SK-N-SH (cell line): Measurements from ENCODE around the gene ENSA.
"Not testable (repeated sequence)": the region's sequence is repeated elsewhere in the genome, so short reads cannot be mapped to it uniquely, and the experiment has no call there.

Source experiments
- EP300 ChIP-seq, 2 experiments: IDR thresholded peaks; 2 replicates each; pipeline versions ENCODE4 v1.4.0 to v1.6.1; 2012; ENCODE audit warnings: borderline replicate concordance in 1 of 2, low read depth in 1 of 2, low read length in 1 of 2
- EZH2phosphoT487 ChIP-seq: fragments of 200-600 bp; sonication (generic); IDR thresholded peaks from 2 replicates; pipeline ENCODE4 v1.6.1; 2017; ENCODE audit warnings: low read depth, mixed run types, mild to moderate bottlenecking, antibody characterized with exemption, moderate library complexity, borderline replicate concordance
- FOXJ3 ChIP-seq: sonication (generic); formaldehyde crosslinking; IDR thresholded peaks from 2 replicates; pipeline ENCODE4 v1.5.1; 2020; ENCODE audit warnings: mild to moderate bottlenecking, missing genetic modification reagents
- FOXM1 ChIP-seq: IDR thresholded peaks from 2 replicates; pipeline ENCODE4 v1.4.0; 2012; ENCODE audit warnings: low read depth, mild to moderate bottlenecking
- MEF2A ChIP-seq: IDR thresholded peaks from 2 replicates; pipeline ENCODE4 v1.4.0; 2012; ENCODE audit warnings: low read depth, borderline replicate concordance
- NFIC ChIP-seq: IDR thresholded peaks from 2 replicates; pipeline ENCODE4 v1.4.0; 2012; ENCODE audit warnings: borderline replicate concordance
- POLR2AphosphoS5 ChIP-seq: IDR thresholded peaks from 2 replicates; pipeline ENCODE4 v1.6.1; 2012; ENCODE audit warnings: low read depth, low read length
- RAD21 ChIP-seq: IDR thresholded peaks from 2 replicates; pipeline ENCODE4 v1.6.1; 2012; ENCODE audit warnings: mild to moderate bottlenecking, low read length
- RCOR1 ChIP-seq: fragments of 150-350 bp; IDR thresholded peaks from 2 replicates; pipeline ENCODE4 v1.6.1; 2017; ENCODE audit warnings: antibody characterized with exemption, low read length
- SIN3A ChIP-seq: IDR thresholded peaks from 2 replicates; pipeline ENCODE4 v1.6.1; 2012; ENCODE audit warnings: low read depth, mild to moderate bottlenecking, low read length, moderate library complexity, borderline replicate concordance
- YY1 ChIP-seq: IDR thresholded peaks from 2 replicates; pipeline ENCODE4 v1.4.0; 2012; ENCODE audit warnings: low read depth, mild to moderate bottlenecking
- TF ChIP-seq, protein P1 (sequence below): fragments of 200-600 bp; sonication (generic); IDR thresholded peaks from 2 replicates; pipeline ENCODE4 v1.6.1; 2017; ENCODE audit warnings: antibody characterized with exemption, mild to moderate bottlenecking, moderate library complexity
- TF ChIP-seq, protein P2 (sequence below): IDR thresholded peaks from 2 replicates; pipeline ENCODE4 v1.4.0; 2012; ENCODE audit warnings: low read depth, borderline replicate concordance
- TF ChIP-seq, protein P3 (sequence below): IDR thresholded peaks from 2 replicates; pipeline ENCODE4; 2012

DNA sequence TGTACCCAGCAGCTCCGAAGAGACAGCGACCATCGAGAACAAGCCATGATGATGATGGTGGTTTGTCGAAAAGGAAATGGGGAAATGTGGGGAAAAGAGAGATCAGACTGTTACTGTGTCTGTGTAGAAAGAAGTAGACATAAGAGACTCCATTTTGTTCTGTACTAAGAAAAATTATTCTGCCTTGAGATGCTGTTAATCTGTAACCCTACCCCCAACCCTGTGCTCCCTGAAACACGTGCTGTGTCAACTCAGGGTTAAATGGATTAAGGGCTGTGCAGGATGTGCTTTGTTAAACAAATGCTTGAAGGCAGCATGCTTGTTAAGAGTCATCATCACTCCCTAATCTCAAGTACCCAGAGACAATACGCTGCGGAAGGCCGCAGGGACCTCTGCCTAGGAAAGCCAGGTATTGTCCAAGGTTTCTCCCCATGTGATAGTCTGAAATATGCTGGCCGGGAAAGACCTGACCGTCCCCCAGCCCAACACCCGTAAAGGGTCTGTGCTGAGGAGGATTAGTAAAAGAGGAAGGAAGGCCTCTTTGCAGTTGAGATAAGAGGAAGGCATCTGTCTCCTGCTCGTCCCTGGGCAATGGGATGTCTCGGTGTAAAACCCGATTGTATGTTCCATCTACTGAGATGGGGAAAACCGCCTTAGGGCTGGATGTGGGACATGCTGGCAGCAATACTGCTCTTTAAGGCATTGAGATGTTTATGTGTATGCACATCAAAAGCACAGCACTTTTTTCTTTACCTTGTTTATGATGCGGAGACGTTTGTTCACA, 5.6 kb upstream of the ENSA start:
- not testable (repeated sequence) for TF ChIP-seq NFIC; YY1; RAD21; MEF2A; EZH2phosphoT487; FOXJ3 (CRISPR knock-in tag); RCOR1; EP300 (IDR thresholded peaks at IDR 0.05; ENCODE audit: borderline replicate concordance in 1 of 2, low read depth in 1 of 2, low read length in 1 of 2); POLR2AphosphoS5; SIN3A; FOXM1
- TF ChIP-seq, protein P1, sequence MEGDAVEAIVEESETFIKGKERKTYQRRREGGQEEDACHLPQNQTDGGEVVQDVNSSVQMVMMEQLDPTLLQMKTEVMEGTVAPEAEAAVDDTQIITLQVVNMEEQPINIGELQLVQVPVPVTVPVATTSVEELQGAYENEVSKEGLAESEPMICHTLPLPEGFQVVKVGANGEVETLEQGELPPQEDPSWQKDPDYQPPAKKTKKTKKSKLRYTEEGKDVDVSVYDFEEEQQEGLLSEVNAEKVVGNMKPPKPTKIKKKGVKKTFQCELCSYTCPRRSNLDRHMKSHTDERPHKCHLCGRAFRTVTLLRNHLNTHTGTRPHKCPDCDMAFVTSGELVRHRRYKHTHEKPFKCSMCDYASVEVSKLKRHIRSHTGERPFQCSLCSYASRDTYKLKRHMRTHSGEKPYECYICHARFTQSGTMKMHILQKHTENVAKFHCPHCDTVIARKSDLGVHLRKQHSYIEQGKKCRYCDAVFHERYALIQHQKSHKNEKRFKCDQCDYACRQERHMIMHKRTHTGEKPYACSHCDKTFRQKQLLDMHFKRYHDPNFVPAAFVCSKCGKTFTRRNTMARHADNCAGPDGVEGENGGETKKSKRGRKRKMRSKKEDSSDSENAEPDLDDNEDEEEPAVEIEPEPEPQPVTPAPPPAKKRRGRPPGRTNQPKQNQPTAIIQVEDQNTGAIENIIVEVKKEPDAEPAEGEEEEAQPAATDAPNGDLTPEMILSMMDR = not testable (repeated sequence)
- TF ChIP-seq, protein P2, sequence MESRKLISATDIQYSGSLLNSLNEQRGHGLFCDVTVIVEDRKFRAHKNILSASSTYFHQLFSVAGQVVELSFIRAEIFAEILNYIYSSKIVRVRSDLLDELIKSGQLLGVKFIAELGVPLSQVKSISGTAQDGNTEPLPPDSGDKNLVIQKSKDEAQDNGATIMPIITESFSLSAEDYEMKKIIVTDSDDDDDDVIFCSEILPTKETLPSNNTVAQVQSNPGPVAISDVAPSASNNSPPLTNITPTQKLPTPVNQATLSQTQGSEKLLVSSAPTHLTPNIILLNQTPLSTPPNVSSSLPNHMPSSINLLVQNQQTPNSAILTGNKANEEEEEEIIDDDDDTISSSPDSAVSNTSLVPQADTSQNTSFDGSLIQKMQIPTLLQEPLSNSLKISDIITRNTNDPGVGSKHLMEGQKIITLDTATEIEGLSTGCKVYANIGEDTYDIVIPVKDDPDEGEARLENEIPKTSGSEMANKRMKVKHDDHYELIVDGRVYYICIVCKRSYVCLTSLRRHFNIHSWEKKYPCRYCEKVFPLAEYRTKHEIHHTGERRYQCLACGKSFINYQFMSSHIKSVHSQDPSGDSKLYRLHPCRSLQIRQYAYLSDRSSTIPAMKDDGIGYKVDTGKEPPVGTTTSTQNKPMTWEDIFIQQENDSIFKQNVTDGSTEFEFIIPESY = not testable (repeated sequence)
- TF ChIP-seq, protein P3, sequence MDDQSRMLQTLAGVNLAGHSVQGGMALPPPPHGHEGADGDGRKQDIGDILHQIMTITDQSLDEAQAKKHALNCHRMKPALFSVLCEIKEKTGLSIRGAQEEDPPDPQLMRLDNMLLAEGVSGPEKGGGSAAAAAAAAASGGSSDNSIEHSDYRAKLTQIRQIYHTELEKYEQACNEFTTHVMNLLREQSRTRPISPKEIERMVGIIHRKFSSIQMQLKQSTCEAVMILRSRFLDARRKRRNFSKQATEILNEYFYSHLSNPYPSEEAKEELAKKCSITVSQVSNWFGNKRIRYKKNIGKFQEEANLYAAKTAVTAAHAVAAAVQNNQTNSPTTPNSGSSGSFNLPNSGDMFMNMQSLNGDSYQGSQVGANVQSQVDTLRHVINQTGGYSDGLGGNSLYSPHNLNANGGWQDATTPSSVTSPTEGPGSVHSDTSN = not testable (repeated sequence)
